Esophagus squamous epithelium (tissue), 4 donors: ENCODE measurements around the gene C5orf63.

Source experiments
- POLR2A ChIP-seq, 4 donors: fragments of 450-650 bp; IDR thresholded peaks; one replicate each; pipeline ENCODE4 v1.6.1; 2017; ENCODE audit warnings: antibody characterized with exemption in 4 of 4, mild to moderate bottlenecking in 4 of 4, moderate library complexity in 3 of 4
- TF ChIP-seq, protein P1 (sequence below), 6 experiments: fragments of 450-650 bp in 4 of 6; fragments of 200-600 bp in 2 of 6; sonication (generic) in 2 of 6; IDR thresholded peaks; one replicate each; pipeline ENCODE4 v1.5.1; 2016 to 2019; ENCODE audit warnings: antibody characterized with exemption in 6 of 6, mild to moderate bottlenecking in 4 of 6, moderate library complexity in 4 of 6

DNA sequence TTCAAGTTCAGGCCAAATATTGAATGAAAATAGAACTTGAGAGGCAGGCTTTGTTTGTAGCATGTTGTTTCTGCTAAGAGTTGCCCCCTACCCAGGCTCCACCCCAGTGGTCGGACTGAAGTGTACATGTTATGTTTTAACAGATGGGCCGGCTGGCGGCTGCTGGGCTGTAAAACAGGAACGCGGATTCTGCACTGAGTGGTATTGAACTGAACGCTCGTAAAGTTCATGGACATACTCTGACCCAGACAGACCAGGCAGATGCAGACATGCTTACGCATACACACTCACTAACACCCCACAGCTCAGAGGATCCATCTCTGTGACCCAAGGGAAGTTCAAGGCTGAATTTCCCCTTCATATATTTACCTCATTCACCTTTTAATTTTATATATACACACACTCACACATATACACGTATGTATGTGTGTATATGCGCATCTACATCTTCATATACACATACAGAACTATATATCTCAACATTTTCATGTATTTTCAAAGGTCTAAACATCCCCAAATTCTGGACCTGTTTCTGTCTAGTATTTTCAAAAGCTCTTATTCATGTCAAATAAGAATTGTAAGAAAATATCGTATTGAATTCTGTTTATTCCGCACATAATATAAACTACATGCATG, 44.4 kb downstream of the C5orf63 start:
- TF ChIP-seq, protein P1, sequence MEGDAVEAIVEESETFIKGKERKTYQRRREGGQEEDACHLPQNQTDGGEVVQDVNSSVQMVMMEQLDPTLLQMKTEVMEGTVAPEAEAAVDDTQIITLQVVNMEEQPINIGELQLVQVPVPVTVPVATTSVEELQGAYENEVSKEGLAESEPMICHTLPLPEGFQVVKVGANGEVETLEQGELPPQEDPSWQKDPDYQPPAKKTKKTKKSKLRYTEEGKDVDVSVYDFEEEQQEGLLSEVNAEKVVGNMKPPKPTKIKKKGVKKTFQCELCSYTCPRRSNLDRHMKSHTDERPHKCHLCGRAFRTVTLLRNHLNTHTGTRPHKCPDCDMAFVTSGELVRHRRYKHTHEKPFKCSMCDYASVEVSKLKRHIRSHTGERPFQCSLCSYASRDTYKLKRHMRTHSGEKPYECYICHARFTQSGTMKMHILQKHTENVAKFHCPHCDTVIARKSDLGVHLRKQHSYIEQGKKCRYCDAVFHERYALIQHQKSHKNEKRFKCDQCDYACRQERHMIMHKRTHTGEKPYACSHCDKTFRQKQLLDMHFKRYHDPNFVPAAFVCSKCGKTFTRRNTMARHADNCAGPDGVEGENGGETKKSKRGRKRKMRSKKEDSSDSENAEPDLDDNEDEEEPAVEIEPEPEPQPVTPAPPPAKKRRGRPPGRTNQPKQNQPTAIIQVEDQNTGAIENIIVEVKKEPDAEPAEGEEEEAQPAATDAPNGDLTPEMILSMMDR (IDR thresholded peaks at IDR 0.05): no peak
- no peak for TF ChIP-seq POLR2A (IDR thresholded peaks at IDR 0.05)
